Measurements from ENCODE around the gene SPTSSA.
"Not testable (repeated sequence)": the region's sequence is repeated elsewhere in the genome, so short reads cannot be mapped to it uniquely, and the experiment has no call there.

Gene SPTSSA

GRCh38 chr14:34484726-34485125 lies 22.7 kb upstream of the SPTSSA start:
- H3K27me3 ChIP-seq (ENCODE audit: low read depth, low read length), result no peaks in the 10 kb centered on the region
- no peak overlapping the region for H3K4me3 ChIP-seq (ENCODE audit: low read length)
- H4K20me1 ChIP-seq (ENCODE audit: insufficient read depth, low read length), result no peaks in the 10 kb centered on the region
- no peak overlapping the region for H3K4me2 ChIP-seq (ENCODE audit: low read length)
- TF ChIP-seq EZH2phosphoT487 (IDR thresholded peaks at IDR 0.05; ENCODE audit: low read depth) (no peak), CTCF (IDR thresholded peaks at IDR 0.05; ENCODE audit: low read depth, low read length) (no peak)
- H3K36me3 ChIP-seq (replicated peaks; ENCODE audit: low read depth, low read length), result no peaks in the 10 kb centered on the region
- no peaks in the 10 kb centered on the region for H3K4me1 ChIP-seq (ENCODE audit: low read length)
- no peaks in the 10 kb centered on the region for H3K79me2 ChIP-seq (ENCODE audit: low read length)
- H2AFZ ChIP-seq (ENCODE audit: low read depth, low read length), result no peak overlapping the region
- no peak overlapping the region for H3K27ac ChIP-seq (ENCODE audit: low read length)
- H3K9ac ChIP-seq (ENCODE audit: low read length), result no peak overlapping the region
- H3K9me3 ChIP-seq (ENCODE audit: insufficient read depth, low read length), result no peaks in the 10 kb centered on the region

GRCh38 chr14:34482463-34482862 lies 20.4 kb upstream of the SPTSSA start:
- no peak overlapping the region for H3K27ac ChIP-seq (ENCODE audit: low read length)
- H3K79me2 ChIP-seq (ENCODE audit: low read length), result no peaks in the 10 kb centered on the region
- H2AFZ ChIP-seq (ENCODE audit: low read depth, low read length), result no peak overlapping the region
- no peaks in the 10 kb centered on the region for H3K4me1 ChIP-seq (ENCODE audit: low read length)
- no peaks in the 10 kb centered on the region for H3K36me3 ChIP-seq (replicated peaks; ENCODE audit: low read depth, low read length)
- no peak overlapping the region for H3K9ac ChIP-seq (ENCODE audit: low read length)
- H4K20me1 ChIP-seq (ENCODE audit: insufficient read depth, low read length), result no peaks in the 10 kb centered on the region
- no peak overlapping the region for H3K4me3 ChIP-seq (ENCODE audit: low read length)
- H3K4me2 ChIP-seq (ENCODE audit: low read length), result no peak overlapping the region
- TF ChIP-seq CTCF (IDR thresholded peaks at IDR 0.05; ENCODE audit: low read depth, low read length) (no peak), EZH2phosphoT487 (IDR thresholded peaks at IDR 0.05; ENCODE audit: low read depth) (no peak)
- H3K27me3 ChIP-seq (ENCODE audit: low read depth, low read length), result no peaks in the 10 kb centered on the region
- no peaks in the 10 kb centered on the region for H3K9me3 ChIP-seq (ENCODE audit: insufficient read depth, low read length)

GRCh38 chr14:34479694-34480093 lies 17.7 kb upstream of the SPTSSA start:
- H3K4me3 ChIP-seq (ENCODE audit: low read length), result no peak overlapping the region
- no peaks in the 10 kb centered on the region for H3K27me3 ChIP-seq (ENCODE audit: low read depth, low read length)
- no peak overlapping the region for H2AFZ ChIP-seq (ENCODE audit: low read depth, low read length)
- no peaks in the 10 kb centered on the region for H3K4me1 ChIP-seq (ENCODE audit: low read length)
- no peak overlapping the region for H3K4me2 ChIP-seq (ENCODE audit: low read length)
- H3K79me2 ChIP-seq (ENCODE audit: low read length), result no peaks in the 10 kb centered on the region
- no peak overlapping the region for H3K27ac ChIP-seq (ENCODE audit: low read length)
- H3K9me3 ChIP-seq (ENCODE audit: insufficient read depth, low read length), result no peaks in the 10 kb centered on the region
- no peak overlapping the region for H3K9ac ChIP-seq (ENCODE audit: low read length)
- H4K20me1 ChIP-seq (ENCODE audit: insufficient read depth, low read length), result no peaks in the 10 kb centered on the region
- no peak for TF ChIP-seq EZH2phosphoT487 (IDR thresholded peaks at IDR 0.05; ENCODE audit: low read depth)
- no peak for TF ChIP-seq CTCF (IDR thresholded peaks at IDR 0.05; ENCODE audit: low read depth, low read length)
- H3K36me3 ChIP-seq (replicated peaks; ENCODE audit: low read depth, low read length), result no peaks in the 10 kb centered on the region

GRCh38 chr14:34478261-34478660 lies 16.2 kb upstream of the SPTSSA start:
- H3K9ac ChIP-seq (ENCODE audit: low read length), result no peak overlapping the region
- TF ChIP-seq CTCF (IDR thresholded peaks at IDR 0.05; ENCODE audit: low read depth, low read length), result no peak
- no peak for TF ChIP-seq EZH2phosphoT487 (IDR thresholded peaks at IDR 0.05; ENCODE audit: low read depth)

GRCh38 chr14:34476036-34476435 lies 14.0 kb upstream of the SPTSSA start:
- H4K20me1 ChIP-seq (ENCODE audit: insufficient read depth, low read length); H3K9ac ChIP-seq (ENCODE audit: low read length); H3K9me3 ChIP-seq (ENCODE audit: insufficient read depth, low read length); H3K4me2 ChIP-seq (ENCODE audit: low read length); H3K27me3 ChIP-seq (ENCODE audit: low read depth, low read length); H3K4me1 ChIP-seq (ENCODE audit: low read length); H3K4me3 ChIP-seq (ENCODE audit: low read length); H3K36me3 ChIP-seq (replicated peaks; ENCODE audit: low read depth, low read length); H2AFZ ChIP-seq (ENCODE audit: low read depth, low read length); H3K79me2 ChIP-seq (ENCODE audit: low read length); H3K27ac ChIP-seq (ENCODE audit: low read length): not testable (repeated sequence)

More at GRCh38 chr14:34478261-34478660, 16.2 kb upstream of the SPTSSA start:
- Histone ChIP-seq H3K27ac (ENCODE audit: low read length) (no peak overlapping the region), H3K9me3 (ENCODE audit: insufficient read depth, low read length) (no peaks in the 10 kb centered on the region), H2AFZ (ENCODE audit: low read depth, low read length) (no peak overlapping the region), H3K4me3 (ENCODE audit: low read length) (no peak overlapping the region), H3K79me2 (ENCODE audit: low read length) (no peaks in the 10 kb centered on the region), H3K4me2 (ENCODE audit: low read length) (no peak overlapping the region), H3K36me3 (replicated peaks; ENCODE audit: low read depth, low read length) (no peaks in the 10 kb centered on the region), H4K20me1 (ENCODE audit: insufficient read depth, low read length) (no peaks in the 10 kb centered on the region), H3K27me3 (ENCODE audit: low read depth, low read length) (no peaks in the 10 kb centered on the region), H3K4me1 (ENCODE audit: low read length) (peaks cover 6% of the 10 kb centered on the region)

All from OCI-LY3 (cell line).